Measurements from ENCODE around the gene CD82.

Gene CD82

DNA sequence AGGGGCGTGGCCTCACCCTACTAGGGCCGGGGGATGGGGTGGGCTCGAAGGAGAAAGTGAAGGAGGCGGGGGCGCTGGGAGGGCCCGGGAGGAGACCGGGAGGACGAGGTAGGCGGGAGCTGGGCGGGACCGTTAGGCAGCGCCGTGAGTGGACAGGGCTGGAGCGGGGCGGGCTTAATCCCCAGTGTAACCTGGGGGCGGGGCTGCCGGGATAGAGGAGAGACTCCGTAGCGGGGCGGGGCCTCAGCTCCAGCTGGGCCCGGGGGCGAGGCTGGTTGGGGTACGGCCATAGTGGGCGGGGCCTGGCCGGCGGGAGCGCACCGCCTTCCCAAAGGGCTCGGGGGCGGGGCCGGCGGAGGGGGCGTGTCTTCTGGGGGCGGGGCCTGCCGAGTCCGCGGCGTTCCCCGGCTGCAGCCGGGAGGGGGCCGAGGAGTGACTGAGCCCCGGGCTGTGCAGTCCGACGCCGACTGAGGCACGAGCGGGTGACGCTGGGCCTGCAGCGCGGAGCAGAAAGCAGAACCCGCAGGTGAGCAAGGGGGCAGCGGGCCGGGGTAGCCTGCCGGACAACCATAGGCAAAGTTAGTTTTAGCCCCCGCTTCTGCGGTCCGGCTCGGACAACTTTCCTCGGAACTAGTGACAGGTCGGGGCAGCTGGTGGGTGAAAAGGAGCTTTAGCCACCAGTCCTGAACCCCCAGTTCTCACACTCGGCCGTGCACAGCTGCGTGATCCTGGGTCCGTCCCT lies at the start of gene CD82:
TSS of gene CD82 (plus strand) at position 453 of the 742 bp plus-strand sequence. CDS start 29,000 bp downstream, outside the sequence.
- peak; percentile 99 for DNase-seq

DNA sequence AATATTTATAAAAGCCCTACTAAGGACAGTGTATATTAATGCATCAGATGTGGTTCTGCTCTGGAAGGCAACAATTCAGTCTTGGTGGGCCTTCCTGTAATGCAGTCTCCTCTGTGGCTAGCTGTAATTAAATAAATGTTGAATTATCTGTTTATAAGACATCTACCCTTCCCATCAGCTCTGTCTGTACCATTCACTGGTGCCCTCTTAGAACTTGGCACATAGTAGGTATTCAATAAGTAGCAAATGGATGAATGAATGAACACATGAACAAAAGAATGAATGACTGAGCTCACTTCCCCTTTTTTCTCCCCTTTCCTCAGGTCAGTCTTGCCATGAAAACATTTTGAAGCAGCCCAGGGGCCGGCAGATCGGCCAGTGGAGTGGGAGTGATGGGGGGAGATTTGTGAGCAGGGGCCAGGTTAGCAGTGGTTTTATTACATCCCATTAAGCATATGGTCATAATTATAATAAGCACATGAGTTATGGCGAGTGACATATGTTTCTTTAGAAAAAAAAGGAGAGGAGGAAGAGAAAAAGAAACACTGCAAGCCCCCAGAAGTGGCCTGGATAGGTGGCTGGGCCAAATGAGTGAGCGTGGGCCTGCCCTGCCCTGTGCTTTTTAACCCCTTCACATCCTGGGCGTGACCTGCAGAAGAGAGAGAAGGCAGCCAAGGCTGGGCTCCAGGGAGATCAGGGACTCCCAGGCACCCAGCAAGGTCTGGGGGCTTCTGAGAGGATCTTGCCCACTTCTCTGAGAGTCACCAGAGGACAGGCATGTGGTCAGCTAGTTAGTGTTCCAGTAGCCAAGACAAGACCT lies 48.6 kb upstream of the CD82 start:
- DNase-seq = no peak

DNA sequence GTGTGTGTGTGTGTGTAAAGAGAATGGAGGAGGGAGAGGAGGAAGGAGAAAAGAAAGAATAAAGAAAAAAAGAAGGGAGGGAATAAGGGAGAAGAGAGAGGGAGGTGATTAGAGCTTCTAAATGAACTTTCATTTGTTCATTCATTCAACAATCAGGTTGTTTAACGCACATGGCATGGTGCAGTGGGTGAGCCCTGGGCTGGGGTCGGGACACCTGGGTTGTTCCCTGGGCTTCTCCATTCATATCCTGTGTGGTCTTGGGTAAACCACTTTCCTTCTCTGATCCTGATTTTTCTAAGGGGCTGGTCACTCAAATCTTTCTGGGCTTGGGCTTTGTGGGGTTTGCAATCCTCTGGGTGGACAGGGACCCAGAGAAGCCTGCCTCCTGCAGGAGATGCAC lies 47.9 kb upstream of the CD82 start:
- no peak for DNase-seq

DNA sequence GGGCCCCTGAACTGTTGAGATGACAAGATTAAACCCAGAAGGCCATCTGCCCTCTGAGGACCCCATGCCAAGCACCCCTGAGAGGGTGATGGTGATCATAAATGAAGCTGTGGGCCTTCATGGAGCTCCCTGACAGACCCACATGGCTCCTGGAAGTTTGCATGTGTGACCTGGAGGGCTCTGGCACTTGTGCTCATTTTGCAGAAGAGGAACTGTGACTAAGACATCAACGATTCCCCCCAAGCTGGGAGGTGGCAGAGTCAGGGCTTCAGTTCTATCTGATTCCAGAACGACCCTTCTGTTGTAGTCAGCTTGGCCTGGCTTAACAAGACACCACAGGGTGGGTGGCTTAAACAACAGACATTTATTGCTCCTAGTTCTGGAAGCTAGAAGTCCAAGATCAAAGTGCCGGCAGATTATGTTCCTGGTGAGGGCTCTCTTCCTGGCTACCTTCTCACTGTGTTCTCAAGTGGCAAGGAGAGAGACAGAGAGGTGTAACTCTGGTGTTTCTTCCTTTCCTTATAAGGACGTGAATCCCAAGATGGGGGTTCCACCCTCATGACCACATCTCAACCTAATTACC lies 46.4 kb upstream of the CD82 start:
- no peak for DNase-seq

DNA sequence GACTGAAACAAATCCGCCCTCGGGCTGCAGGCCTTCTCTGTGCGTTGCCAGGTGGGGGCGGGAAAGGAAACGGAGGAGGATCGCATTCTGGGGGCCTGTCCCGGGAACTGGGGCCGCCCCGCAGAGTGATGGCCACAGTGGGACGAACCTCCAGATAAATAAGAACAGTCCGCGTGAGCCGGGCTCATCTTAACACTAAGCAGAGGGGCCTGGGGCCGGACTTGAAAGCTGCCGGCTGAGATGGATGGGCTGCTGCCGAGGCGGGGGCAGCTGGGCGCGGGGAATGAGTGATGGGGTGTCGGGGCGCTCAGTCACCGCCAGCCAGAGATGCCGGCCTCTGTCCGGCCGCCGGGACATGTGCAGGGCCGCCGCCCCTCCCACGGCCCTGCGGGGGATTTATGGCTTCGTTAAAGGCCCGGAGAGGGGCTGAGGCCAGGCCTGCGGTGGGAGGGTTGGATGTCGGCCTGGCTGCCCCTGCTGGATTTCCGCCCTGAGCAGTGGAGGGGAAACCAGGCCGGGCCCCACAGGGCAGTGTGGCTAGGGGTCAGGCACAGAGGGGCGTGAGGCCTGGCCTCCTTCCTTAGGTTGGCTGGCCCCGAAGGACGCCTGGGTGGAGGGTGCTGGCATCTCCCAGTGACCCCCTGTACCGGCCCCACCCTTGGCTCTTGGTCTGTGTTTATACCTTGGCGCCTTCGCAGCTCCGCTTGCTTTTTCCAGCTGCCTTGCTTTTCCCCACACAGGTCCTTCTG lies 45.3 kb upstream of the CD82 start:
- DNase-seq = no peak

DNA sequence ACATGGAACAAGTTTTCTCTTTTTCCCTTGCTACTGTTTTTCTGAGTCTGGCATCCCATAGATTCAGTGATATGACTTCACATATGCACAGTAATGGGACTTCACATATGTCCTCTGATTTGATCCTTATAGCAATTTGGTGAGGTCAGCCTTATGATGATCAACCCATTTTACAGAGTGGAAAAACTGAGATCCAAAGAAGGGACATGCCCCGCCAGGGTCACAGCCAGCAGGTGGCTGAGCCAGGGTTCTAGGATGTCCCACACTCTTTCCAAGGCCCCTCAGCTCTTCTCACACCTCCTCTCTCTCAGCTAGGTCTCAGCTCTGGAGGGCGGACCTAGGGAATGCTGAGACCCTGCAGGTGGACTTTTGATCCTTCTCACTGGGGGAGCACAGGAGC lies 44.3 kb upstream of the CD82 start:
- DNase-seq = no peak

GRCh38 chr11:44522294-44522693 lies 43.2 kb upstream of the CD82 start:
- DNase-seq = no peak

- DNase-seq = no peak
Observed at GRCh38 chr11:44524346-44524745, 41.1 kb upstream of the CD82 start.

DNA sequence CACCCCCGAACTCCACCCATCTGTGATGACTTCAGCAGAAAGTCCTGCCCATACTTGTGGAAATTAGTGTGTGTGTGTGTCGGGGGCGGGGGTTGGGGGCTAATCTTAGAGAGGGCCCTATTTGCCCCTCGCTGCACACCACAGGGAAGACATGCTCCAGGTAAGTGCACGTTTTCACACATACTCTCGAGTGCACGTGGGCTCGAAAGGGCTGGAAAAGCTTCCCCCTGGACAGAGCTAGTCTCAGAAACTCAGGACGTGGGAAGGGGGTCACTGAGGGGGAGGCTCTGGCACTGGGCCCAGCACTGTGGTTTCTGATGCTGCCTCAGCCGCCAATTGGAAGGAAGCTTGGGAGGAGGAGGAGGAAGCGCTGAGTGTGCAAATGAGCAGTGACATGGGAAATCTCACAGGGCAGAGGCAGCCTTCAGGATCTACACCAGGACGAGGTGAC lies 40.7 kb upstream of the CD82 start:
- no peak for DNase-seq

- no peak for DNase-seq
Observed at GRCh38 chr11:44525473-44526252, 39.8 kb upstream of the CD82 start.

GRCh38 chr11:44526438-44526837 lies 39.0 kb upstream of the CD82 start:
- DNase-seq = no peak

DNA sequence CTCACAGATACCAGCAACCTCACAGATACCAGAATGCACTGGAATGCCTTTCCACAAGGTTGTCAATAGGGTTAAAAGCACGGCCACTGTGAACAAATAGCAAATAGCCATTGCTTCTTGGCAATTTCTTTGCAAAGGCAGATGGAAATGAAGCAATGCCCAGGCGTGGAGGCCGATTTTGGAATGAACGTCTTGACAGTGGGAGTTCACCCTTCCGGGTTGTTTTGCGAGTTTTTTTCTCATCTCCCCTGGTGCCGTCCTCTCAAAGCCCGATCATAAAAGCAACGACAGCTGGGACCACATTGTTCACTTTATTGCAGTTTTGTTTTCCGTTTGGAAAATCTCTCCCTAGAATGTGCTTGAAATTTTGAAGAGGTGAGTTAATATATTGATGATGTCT lies 38.0 kb upstream of the CD82 start:
- no peak for DNase-seq

GRCh38 chr11:44528103-44528502 lies 37.4 kb upstream of the CD82 start:
- DNase-seq = no peak

GRCh38 chr11:44528581-44528980 lies 36.9 kb upstream of the CD82 start:
- DNase-seq = no peak

DNA sequence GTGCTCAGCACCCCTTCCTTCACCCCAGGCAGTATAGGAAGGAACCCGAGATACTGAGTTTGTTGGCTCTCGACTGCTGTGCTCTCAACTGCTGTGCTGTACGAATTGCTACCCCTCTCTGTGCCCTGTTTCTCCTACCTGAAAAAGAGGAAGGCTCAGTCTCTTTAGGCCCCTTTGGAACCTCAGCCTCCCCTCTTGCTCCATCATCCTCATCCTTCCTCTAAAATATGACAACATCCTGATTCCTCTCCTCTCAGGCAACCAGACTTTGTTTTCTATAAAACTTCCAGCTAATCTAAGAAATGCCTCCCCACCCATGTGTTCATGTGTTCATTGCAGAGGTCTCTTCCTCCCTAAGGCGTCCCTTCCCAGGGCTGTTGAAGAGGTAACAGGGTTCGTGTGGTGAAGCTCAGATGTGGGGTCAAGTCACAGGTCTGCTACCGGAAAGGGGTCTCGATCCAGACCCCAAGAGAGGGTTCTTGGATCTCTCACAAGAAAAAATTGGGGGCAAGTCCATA lies 35.5 kb upstream of the CD82 start:
- DNase-seq = no peak

- no peak for DNase-seq
Observed at GRCh38 chr11:44530413-44531115, 34.9 kb upstream of the CD82 start.

- no peak for DNase-seq
Observed at GRCh38 chr11:44531116-44531504, 34.4 kb upstream of the CD82 start.

- DNase-seq = no peak
Observed at GRCh38 chr11:44531636-44532035, 33.8 kb upstream of the CD82 start.

GRCh38 chr11:44532809-44533208 lies 32.7 kb upstream of the CD82 start:
- DNase-seq = no peak

DNA sequence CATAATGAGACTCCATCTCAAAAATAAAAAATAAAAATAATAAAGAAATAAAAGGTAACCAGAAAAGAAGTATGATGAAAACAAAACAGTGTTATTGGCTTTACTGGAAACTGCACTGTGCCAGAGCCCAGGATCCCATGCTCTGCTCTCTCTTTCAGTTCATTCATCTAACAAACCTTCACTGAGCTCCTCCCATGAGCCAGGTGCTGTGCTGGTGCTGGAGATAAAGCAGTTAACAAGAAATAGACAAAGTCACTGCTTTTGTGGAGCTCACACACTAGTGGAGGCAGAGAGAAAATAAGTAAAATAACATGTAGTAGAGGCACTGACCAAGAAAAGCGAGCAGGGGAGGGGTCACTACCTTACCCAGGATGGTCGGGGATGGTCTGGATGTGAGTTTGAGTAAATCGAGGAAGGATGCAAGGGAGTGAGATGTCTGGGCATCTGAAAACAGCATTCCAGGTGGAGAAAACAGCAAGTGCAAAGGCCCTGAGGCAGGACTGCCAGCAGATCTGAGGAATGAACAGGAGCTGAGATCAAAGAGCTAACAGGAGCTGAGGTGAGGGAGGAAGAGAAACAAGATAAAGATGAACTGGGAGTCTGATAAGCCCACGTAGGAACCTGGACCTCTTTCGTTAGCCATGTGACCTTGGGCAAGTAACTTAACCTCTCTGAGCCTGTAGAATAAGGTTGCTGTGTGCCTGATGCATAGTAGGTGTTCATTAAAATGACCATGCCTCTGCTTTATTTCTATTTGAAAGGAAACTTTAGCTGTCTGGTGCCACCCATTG lies 31.3 kb upstream of the CD82 start:
- no peak for DNase-seq
